GM10266 (cell line): Measurements from ENCODE around the gene ATP2C1.

Source experiments
- DNase-seq: peaks from one replicate; pipeline ENCODE4 v3.0.0; 2012; ENCODE audit errors: extremely low spot score
- CTCF ChIP-seq: IDR thresholded peaks from 2 replicates; pipeline ENCODE4 v1.5.1; 2012; ENCODE audit warnings: mild to moderate bottlenecking, low read depth; ENCODE audit not compliant: control insufficient read depth, insufficient read depth; ENCODE audit errors: missing control alignments

ATP2C1 gene

GRCh38 chr3:130926504-130926903 lies 32.6 kb downstream of the ATP2C1 start:
- no peak for DNase-seq
- TF ChIP-seq CTCF, result no peak

- TF ChIP-seq CTCF, result no peak
Observed at GRCh38 chr3:130929804-130930203, 35.9 kb downstream of the ATP2C1 start.

GRCh38 chr3:130932979-130933378 lies 39.1 kb downstream of the ATP2C1 start:
- TF ChIP-seq CTCF, result no peak
- no peak for DNase-seq

More at GRCh38 chr3:130929804-130930203, 35.9 kb downstream of the ATP2C1 start:
- no peak for DNase-seq

- no peak for TF ChIP-seq CTCF
- no peak for DNase-seq
Observed at GRCh38 chr3:130933801-130934345, 40.0 kb downstream of the ATP2C1 start.

GRCh38 chr3:130934442-130935089 lies 40.7 kb downstream of the ATP2C1 start:
- DNase-seq, result no peak
- TF ChIP-seq CTCF, result no peak

GRCh38 chr3:130935761-130936492 lies 42.0 kb downstream of the ATP2C1 start:
- no peak for DNase-seq
- no peak for TF ChIP-seq CTCF

GRCh38 chr3:130939753-130940152 lies 45.9 kb downstream of the ATP2C1 start:
- no peak for TF ChIP-seq CTCF
- no peak for DNase-seq
